Measurements from ENCODE around the gene ZDHHC7.
"Not testable (repeated sequence)": the region's sequence is repeated elsewhere in the genome, so short reads cannot be mapped to it uniquely, and the experiment has no call there.

DNA sequence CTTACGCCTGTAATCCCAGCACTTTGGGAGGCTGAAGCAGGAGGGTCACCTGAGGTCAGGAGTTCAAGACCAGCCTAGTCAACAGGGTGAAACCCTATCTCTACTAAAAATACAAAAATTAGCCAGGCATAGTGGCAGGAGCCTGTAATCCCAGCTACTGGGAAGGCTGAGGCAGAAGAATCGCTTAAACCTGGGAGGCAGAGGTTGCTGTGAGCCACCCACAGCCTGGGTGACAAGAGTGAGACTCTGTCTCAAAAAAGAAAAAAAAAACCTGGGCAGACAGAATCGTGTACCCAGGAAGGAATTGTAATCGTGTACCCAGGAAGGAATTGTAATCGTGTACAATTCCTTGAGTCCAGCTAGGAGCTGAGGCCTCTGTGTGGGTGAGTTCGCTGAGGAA lies 72.7 kb downstream of the ZDHHC7 start:
- TF ChIP-seq EP300 (IDR thresholded peaks at IDR 0.05); POLR2A (IDR thresholded peaks at IDR 0.05; ENCODE audit: low read depth): not testable (repeated sequence)
